K562 (cell line): Measurements from ENCODE around the gene PMVK. TPM values are rescaled to one million over a fixed set of nuclear protein-coding genes. Genes with fewer than 3 reads are reported as not detected.

Experiments used
- ATF2 ChIP-seq: sonication (generic); formaldehyde crosslinking; IDR thresholded peaks from 2 replicates; pipeline ENCODE4 v1.8.1; 2022; ENCODE audit warnings: missing genetic modification reagents
- FUS ChIP-seq: fragments of 200-400 bp; formaldehyde crosslinking; optimal IDR thresholded peaks from 2 replicates; pipeline ENCODE3; 2017; ENCODE audit warnings: low read depth, low read length
- HDAC1 ChIP-seq, 2 experiments: fragments of 450-650 bp; IDR thresholded peaks; 2 replicates each; pipeline ENCODE4 v1.6.1; 2016 to 2017; ENCODE audit warnings: inconsistent platforms in 1 of 2, mild to moderate bottlenecking in 1 of 2, moderate library complexity in 1 of 2
- L3MBTL2 ChIP-seq: fragments of 450-650 bp; IDR thresholded peaks from 2 replicates; pipeline ENCODE4 v1.6.1; 2016; ENCODE audit warnings: mild to moderate bottlenecking, moderate library complexity
- PHF21A ChIP-seq: fragments of 450-650 bp; IDR thresholded peaks from 2 replicates; pipeline ENCODE4 v1.6.1; 2017; ENCODE audit warnings: low read depth, borderline replicate concordance
- POLR2A ChIP-seq: fragments of 450-650 bp; conservative IDR thresholded peaks from 2 replicates; pipeline ENCODE4 v1.6.1; 2016
- RBM17 ChIP-seq: fragments of 200-400 bp; formaldehyde crosslinking; IDR thresholded peaks from 2 replicates; pipeline ENCODE4 v1.6.1; 2017; ENCODE audit warnings: low read depth, mild to moderate bottlenecking, low read length, borderline replicate concordance
- REST ChIP-seq, 2 experiments: fragments of 450-650 bp; formaldehyde crosslinking in 1 of 2; IDR thresholded peaks; 2 replicates each; pipeline versions ENCODE4 v1.4.0 to v1.6.1; 2014 to 2020; ENCODE audit warnings: mild to moderate bottlenecking in 2 of 2, borderline replicate concordance in 1 of 2, low read depth in 1 of 2
- SP1 ChIP-seq: sonication (generic); formaldehyde crosslinking; IDR thresholded peaks from 2 replicates; pipeline ENCODE4 v1.8.1; 2022; ENCODE audit warnings: mild to moderate bottlenecking, missing genetic modification reagents
- ZBTB26 ChIP-seq: fragments of 450-650 bp; formaldehyde crosslinking; IDR thresholded peaks from 2 replicates; pipeline ENCODE4 v1.4.0; 2022; ENCODE audit warnings: missing genetic modification characterization
- ZNF518B ChIP-seq: fragments of 250-450 bp; sonication (Bioruptor Pico); IDR thresholded peaks from 2 replicates; pipeline ENCODE4 v1.5.0; 2021; ENCODE audit warnings: mild to moderate bottlenecking, moderate library complexity
- ZNF766 ChIP-seq: fragments of 200-800 bp; sonication (Bioruptor generic); conservative IDR thresholded peaks from 2 replicates; pipeline ENCODE4 v1.6.1; 2016; ENCODE audit warnings: missing genetic modification characterization, missing compliant biosample characterization
- polyA plus RNA-seq, 8 experiments: library from polyadenylated mRNA; depleted of rRNA in 4 of 8; stranded (reverse) in 5 of 8; unstranded in 3 of 8; fragments of >200 nt; fragmentation: Nextera tagmentation in 2 of 8; fragmentation: Illumina TruSeq in 1 of 8; extraction: Ambion mirVana in 2 of 8; extraction: Trizol in 1 of 8; gene quantifications; 2 replicates each; pipeline versions ENCODE4 v1.2.1 to v1.2.3, GENCODE V29; 2011 to 2014; ENCODE audit warnings: inconsistent platforms in 1 of 8, missing spikeins in 1 of 8
- total RNA-seq, 7 experiments: library from RNA; depleted of rRNA in 6 of 7; stranded (reverse); fragments of >200 nt in 6 of 7; fragmentation: Illumina TruSeq in 2 of 7; extraction: Trizol in 2 of 7; gene quantifications; 2 replicates each; pipeline versions ENCODE4 v1.2.1 to v1.2.3, GENCODE V29; 2011 to 2021; ENCODE audit warnings: low replicate concordance in 1 of 7

PMVK gene
- total and polyA plus RNA-seq, 9 of the 15 experiments (the other 6 are each of a cell fraction or from before 2014, with no cell fraction given): 1.1 to 15.3 (median 6.3) TPM

GRCh38 chr1:154955718-154956543 lies 19.4 kb upstream of the PMVK start, which contains the start of gene PBXIP1 (continued):
- no peak for TF ChIP-seq FUS
- TF ChIP-seq ZNF766 (CRISPR knock-in tag): no peak
- no peak for TF ChIP-seq ATF2 (CRISPR knock-in tag)
- 0 out of 2 replicates have a peak, but pooled peaks have one; percentile 2 for TF ChIP-seq ZBTB26
- 0 out of 2 replicates have a peak, but pooled peaks have one; percentile 40 for TF ChIP-seq L3MBTL2
- TF ChIP-seq ZNF518B: no peak
- TF ChIP-seq SP1: peak; percentile 56; the same call in 1 of the 2 replicates
- peak; percentile 20; the same call in 1 of the 2 replicates for TF ChIP-seq REST (IDR thresholded peaks at IDR 0.05; ENCODE audit: borderline replicate concordance)
- TF ChIP-seq REST (CRISPR knock-in tag; IDR thresholded peaks at IDR 0.05; ENCODE audit: low read depth): no peak
- TF ChIP-seq POLR2A: no peak
- TF ChIP-seq HDAC1 (IDR thresholded peaks at IDR 0.05): peak; percentile 9 to 74; a peak in 1 of 4 replicates
- TF ChIP-seq PHF21A: no peak
- no peak for TF ChIP-seq RBM17
